Suprapubic skin (tissue), 4 donors: Measurements from ENCODE around the gene UGT1A10.

Source experiments
- EP300 ChIP-seq: sonication (generic); formaldehyde crosslinking; IDR thresholded peaks from one replicate; pipeline ENCODE4 v1.6.1; 2017; ENCODE audit warnings: antibody characterized with exemption
- POLR2A ChIP-seq, 2 donors: fragments of 450-650 bp; IDR thresholded peaks; one replicate each; pipeline ENCODE4 v1.6.1; 2017; ENCODE audit warnings: antibody characterized with exemption in 2 of 2, mild to moderate bottlenecking in 2 of 2, moderate library complexity in 2 of 2
- POLR2AphosphoS5 ChIP-seq, 3 donors: sonication (generic); formaldehyde crosslinking; IDR thresholded peaks; one replicate each; pipeline ENCODE4 v1.6.1; 2017; ENCODE audit warnings: antibody characterized with exemption in 3 of 3
- TF ChIP-seq, protein P1 (sequence below), 2 donors: fragments of 200-600 bp in 1 of 2; fragments of 450-650 bp in 1 of 2; sonication (generic) in 1 of 2; IDR thresholded peaks; one replicate each; pipeline ENCODE4 v1.5.1; 2016 to 2019; ENCODE audit warnings: antibody characterized with exemption in 2 of 2, mild to moderate bottlenecking in 1 of 2, moderate library complexity in 1 of 2

GRCh38 chr2:233798335-233799086 is 162.3 kb downstream of the UGT1A10 start:
- TF ChIP-seq POLR2AphosphoS5 (IDR thresholded peaks at IDR 0.05), result no peak
- TF ChIP-seq, protein P1, sequence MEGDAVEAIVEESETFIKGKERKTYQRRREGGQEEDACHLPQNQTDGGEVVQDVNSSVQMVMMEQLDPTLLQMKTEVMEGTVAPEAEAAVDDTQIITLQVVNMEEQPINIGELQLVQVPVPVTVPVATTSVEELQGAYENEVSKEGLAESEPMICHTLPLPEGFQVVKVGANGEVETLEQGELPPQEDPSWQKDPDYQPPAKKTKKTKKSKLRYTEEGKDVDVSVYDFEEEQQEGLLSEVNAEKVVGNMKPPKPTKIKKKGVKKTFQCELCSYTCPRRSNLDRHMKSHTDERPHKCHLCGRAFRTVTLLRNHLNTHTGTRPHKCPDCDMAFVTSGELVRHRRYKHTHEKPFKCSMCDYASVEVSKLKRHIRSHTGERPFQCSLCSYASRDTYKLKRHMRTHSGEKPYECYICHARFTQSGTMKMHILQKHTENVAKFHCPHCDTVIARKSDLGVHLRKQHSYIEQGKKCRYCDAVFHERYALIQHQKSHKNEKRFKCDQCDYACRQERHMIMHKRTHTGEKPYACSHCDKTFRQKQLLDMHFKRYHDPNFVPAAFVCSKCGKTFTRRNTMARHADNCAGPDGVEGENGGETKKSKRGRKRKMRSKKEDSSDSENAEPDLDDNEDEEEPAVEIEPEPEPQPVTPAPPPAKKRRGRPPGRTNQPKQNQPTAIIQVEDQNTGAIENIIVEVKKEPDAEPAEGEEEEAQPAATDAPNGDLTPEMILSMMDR (IDR thresholded peaks at IDR 0.05), result no peak
- no peak for TF ChIP-seq POLR2A (IDR thresholded peaks at IDR 0.05)
- no peak for TF ChIP-seq EP300
